Measurements from ENCODE around the gene CTSC.

GRCh38 chr11:88303037-88303436, 34.5 kb downstream of the CTSC start:
- TF ChIP-seq, protein P1, sequence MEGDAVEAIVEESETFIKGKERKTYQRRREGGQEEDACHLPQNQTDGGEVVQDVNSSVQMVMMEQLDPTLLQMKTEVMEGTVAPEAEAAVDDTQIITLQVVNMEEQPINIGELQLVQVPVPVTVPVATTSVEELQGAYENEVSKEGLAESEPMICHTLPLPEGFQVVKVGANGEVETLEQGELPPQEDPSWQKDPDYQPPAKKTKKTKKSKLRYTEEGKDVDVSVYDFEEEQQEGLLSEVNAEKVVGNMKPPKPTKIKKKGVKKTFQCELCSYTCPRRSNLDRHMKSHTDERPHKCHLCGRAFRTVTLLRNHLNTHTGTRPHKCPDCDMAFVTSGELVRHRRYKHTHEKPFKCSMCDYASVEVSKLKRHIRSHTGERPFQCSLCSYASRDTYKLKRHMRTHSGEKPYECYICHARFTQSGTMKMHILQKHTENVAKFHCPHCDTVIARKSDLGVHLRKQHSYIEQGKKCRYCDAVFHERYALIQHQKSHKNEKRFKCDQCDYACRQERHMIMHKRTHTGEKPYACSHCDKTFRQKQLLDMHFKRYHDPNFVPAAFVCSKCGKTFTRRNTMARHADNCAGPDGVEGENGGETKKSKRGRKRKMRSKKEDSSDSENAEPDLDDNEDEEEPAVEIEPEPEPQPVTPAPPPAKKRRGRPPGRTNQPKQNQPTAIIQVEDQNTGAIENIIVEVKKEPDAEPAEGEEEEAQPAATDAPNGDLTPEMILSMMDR (conservative IDR thresholded peaks at IDR 0.05) = no peak
- no peak for TF ChIP-seq EZH2 (IDR thresholded peaks at IDR 0.05; ENCODE audit: low read depth)

Measured in PC-9 (cell line).